ENCODE results near the gene PLEKHG4B. TPM values are rescaled to one million over a fixed set of nuclear protein-coding genes. Genes with fewer than 3 reads are reported as not detected.
"Not testable (repeated sequence)": the region's sequence is repeated elsewhere in the genome, so short reads cannot be mapped to it uniquely, and the experiment has no call there.

PLEKHG4B gene
- polyA plus RNA-seq, 4 donors = 9.1 to 21.6 (median 13.4) TPM

GRCh38 chr5:215256-215655 lies 123.3 kb downstream of the PLEKHG4B start:
- DNase-seq (ENCODE audit: low read depth in 4 of 4, low spot score in 2 of 4) = not testable (repeated sequence)

GRCh38 chr5:216076-216475 lies 124.1 kb downstream of the PLEKHG4B start:
- not testable (repeated sequence) for DNase-seq (ENCODE audit: low read depth in 4 of 4, low spot score in 2 of 4)

DNA sequence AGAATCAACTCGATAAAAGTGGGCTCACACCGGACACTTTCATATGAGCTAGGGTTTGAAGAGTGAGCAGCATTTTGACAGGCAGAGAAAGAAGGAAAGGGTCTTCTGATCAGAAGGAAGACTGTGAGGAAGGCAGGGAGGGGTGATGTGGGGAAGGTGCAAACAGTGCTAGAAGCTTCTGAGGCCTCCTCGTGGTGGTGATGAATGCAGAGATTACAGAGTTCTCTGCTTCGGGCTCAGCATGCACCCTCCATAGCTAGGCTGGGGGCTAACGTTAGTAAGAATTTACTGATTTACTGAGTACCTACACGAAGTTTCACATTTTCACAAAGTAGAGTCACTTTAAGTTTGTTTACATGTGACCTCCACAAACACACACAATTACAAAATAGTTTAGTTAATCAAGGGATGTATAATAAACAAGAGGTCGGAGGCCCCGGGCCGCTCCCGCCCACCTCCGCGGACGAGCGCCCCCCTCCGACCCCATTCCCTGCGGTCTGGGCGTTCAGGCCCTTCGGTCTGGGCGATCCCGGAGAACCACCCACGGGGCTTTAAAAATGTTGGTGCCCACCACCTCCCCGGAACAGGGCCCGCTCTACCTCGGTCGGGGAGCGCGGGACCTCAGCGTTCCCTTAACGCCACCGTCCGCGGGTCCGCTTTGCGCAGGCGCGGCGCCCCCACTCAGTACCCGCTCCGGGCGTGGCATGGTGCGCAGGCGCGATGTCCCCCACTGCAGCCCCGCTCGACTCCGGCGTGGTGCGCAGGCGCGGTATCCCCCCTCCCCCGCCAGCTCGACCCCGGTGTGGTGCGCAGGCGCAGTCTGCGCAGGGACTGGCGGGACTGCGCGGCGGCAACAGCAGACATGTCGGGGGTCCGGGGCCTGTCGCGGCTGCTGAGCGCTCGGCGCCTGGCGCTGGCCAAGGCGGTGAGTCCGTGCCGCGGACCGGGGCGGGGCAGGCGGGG lies 125.8 kb downstream of the PLEKHG4B start, which contains the start of the genes CCDC127 and SDHA:
Gene CCDC127, minus strand, starts transcription at position 660 of the 963 bp plus-strand sequence. CDS start 1,304 bp downstream, outside the sequence.
Gene SDHA, plus strand, starts transcription at position 827 of the 963 bp plus-strand sequence. Its CDS starts 36 bp downstream, at position 863.
- DNase-seq (ENCODE audit: low read depth in 4 of 4, low spot score in 2 of 4) = peak; percentile 82 to 91 (median 89)

DNA sequence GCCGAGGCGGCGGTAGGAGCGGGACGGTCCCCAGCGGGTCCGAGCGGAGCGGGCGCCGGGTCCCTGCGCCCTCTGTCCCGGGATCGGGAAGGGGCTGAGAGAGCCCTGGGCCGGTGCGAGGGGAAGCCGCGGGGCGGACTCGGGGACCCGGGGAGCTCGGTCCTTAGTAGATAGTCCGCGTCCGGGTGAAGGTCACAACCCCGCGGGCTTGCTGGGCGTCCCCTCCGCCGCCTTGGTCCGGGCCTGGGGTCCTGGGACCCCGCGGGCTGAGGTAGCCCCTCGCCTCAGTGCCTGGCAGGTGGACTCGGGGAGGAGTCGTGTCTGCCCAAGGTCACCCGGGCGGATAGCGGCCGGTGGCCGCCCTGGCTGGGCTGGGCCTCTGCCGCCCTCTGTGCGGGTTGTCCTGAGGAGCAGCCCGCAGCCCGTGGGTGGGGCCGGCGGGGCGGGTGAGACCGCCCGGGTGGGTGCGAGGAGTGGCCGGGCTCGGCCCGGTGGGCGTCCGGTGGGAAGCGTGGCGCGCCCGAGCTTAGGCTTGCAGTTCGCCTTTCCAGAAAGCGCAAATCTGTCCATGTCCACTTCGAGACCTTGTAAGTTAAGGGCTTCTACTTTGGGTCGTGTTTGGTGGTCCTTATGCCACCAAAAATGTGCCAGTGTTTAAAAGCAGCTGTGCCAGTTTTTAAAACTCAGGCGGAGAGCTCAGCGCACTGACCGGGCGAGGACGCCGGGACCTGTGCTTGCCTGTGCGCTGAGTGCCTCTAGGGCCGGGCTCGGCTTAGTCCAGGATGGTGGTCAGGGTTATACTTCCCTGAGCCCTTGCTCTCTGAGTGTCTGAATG lies 126.7 kb downstream of the PLEKHG4B start:
- DNase-seq (ENCODE audit: low read depth in 4 of 4, low spot score in 2 of 4) = no peak

DNA sequence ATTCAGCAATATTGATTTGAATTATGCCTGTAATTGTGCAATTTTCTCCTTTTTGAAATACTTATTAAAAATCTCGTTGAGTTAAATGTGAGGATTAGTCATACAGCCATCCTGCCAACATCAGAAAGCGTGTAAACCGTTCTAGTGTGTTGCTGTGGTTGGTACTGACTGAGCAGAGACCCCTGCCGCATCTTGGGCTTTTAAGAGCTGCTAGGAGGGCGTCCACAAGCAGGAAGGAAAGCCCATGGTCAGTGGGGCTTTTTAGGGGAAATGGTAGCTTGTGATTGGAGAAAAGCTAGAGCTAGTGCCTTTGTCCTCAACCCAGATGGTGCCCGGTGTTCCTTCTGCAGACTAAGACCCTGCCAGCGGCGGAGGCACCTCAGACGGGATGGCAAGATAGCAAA lies 127.5 kb downstream of the PLEKHG4B start:
- DNase-seq (ENCODE audit: low read depth in 4 of 4, low spot score in 2 of 4) = no peak

DNA sequence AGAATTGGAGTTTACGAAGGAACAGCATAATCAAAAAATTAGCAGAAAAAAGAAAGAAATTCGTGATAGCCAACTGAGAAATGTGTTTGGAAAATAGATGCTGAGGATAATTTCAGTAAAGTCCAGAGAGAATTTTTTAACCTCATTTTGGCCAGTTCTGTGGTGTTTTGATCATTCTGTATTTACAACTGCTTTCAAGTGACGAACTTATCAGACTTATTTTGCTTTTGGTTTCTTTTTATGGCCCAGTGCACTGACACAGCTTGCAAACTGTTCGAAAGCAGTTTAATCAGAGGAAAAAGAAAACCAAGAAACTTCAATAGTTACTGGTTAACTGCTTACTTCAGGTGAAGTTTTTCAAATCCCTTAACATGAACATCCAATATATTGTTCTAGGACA lies 128.0 kb downstream of the PLEKHG4B start:
- no peak for DNase-seq (ENCODE audit: low read depth in 4 of 4, low spot score in 2 of 4)

DNA sequence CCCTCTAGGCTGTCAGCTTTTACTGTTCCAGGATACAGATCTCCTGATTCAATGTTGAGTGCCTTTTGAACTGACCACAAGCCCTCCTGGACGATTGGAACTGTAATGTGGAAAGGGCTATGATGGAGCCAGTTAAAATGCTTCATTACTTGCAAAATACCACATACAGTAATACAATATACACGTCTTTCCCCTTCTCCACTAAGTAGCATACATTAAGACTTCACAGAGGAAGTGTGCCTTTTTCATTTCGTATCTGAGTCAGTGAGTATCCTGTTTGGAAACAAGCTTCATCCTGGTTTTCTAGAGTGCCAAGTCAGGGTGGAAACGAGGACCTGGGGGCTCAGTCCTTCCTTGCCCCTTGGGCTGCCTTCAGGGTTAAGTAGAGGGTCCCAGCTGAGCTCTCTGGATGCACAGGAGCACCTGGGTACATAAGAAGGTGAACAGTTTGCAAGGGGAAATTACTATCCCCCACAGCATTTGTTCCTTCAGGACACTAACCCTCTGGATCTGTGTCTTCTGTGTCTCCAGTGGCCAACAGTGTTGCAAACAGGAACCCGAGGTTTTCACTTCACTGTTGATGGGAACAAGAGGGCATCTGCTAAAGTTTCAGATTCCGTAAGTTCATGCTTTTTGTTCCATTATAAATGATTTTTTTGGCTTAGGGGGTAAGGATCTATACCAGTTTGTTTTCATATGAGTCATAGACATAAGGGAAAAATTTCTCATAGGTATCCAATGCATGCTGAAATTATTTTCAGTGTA lies 131.2 kb downstream of the PLEKHG4B start:
- not testable (repeated sequence) for DNase-seq (ENCODE audit: low read depth in 4 of 4, low spot score in 2 of 4)

DNA sequence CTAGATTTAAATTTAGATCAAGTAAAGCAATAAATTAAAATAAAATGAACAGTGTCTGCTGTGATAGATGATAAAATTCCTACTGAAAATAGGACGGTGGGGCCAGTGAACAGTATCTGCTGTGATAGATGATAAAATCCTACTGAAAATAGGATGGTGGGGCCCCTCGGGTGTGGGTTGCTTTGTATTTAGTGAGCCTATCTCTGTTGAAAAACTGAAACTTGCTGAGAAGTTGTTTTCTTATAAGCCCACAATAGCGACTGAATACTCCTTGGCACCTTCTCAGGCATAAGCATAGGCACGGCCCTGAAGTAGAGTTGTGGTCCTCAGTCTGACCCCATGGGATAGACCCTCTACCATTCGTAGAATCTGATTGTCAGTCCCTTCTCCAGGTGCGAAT lies 131.8 kb downstream of the PLEKHG4B start:
- DNase-seq (ENCODE audit: low read depth in 4 of 4, low spot score in 2 of 4) = no peak

- no peak for DNase-seq (ENCODE audit: low read depth in 4 of 4, low spot score in 2 of 4)
These were observed 133.4 kb downstream of the PLEKHG4B start for GRCh38 chr5:225334-225733.

GRCh38 chr5:227375-227774 lies 135.4 kb downstream of the PLEKHG4B start:
- not testable (repeated sequence) for DNase-seq (ENCODE audit: low read depth in 4 of 4, low spot score in 2 of 4)

DNA sequence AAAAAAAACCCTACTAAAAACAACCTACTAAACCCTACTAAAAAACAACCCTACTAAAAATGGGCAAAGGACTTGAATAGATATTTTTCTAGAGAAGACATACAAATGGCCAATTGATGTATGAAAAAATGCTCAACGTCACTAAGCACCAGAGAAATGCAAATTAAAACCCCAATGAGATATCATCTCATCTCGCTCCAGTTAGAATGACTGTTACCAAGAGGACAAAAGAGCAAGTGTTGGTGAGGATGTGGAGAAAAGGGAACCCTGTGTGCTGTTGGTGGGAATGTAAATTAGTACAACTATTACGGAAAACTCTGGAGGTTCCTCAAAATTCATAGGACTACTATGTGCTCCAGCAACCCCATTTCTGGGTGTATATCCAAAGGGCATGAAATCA lies 136.9 kb downstream of the PLEKHG4B start:
- DNase-seq (ENCODE audit: low read depth in 4 of 4, low spot score in 2 of 4) = no peak

- DNase-seq (ENCODE audit: low read depth in 4 of 4, low spot score in 2 of 4) = no peak
These were observed 138.7 kb downstream of the PLEKHG4B start for GRCh38 chr5:230711-231110.

DNA sequence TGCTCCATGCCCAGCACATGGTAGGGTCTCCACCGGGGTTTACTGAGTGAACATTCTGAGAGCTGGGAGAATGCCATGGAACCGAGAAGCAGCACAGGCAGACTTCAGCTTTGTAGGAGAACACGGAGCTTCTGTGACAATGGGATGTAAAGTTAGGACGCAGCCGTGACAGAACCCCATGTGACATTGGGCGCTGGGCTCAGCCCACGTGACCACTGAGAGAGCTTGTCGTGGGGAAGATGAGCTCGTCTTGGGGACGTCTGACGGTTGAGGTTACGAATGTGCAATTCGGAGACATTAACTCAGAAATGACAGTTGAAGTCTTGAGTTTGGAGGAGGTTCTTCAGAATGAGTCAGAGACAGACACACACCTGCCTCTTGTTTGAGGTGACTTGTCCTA lies 139.7 kb downstream of the PLEKHG4B start:
- no peak for DNase-seq (ENCODE audit: low read depth in 4 of 4, low spot score in 2 of 4)

GRCh38 chr5:233426-233825 lies 141.5 kb downstream of the PLEKHG4B start:
- DNase-seq (ENCODE audit: low read depth in 4 of 4, low spot score in 2 of 4) = not testable (repeated sequence)

DNA sequence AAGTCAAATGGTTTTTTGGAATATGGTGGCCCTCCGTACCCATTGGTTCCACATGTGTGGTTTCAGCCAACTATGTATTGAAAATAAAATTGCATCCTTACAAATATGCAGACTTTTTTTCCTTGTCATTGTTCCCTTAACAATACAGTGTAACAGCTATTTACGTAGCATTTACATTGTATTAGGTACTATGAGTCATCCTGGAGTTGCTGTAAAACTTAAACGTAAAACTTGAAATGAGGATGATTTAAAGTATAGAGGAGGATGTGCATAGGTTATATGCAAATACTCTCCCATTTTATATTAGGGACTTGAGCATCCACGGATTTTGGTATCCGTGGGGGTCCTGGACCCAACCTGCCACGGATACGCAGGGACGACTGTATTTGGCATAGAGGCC lies 142.5 kb downstream of the PLEKHG4B start:
- DNase-seq (ENCODE audit: low read depth in 4 of 4, low spot score in 2 of 4) = no peak

GRCh38 chr5:235527-235926 lies 143.6 kb downstream of the PLEKHG4B start:
- not testable (repeated sequence) for DNase-seq (ENCODE audit: low read depth in 4 of 4, low spot score in 2 of 4)

DNA sequence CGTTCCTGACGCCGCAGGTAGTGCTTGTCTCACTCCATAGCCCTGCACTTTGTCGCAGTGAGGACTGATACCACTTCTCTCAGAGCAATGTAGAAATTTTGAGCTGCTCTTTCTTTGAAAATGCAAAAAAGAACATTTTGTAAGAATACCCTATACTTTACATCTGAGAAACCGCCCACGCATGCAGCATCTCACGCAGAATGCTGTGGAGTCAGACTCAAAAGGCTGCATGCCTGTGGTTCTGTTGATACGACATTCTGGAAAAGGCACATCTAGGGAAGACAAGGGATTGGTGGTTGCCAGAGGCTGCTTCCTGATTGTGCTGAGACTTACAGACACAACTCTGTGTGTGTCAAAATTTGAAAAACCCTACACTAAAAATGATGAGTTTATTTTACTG lies 146.0 kb downstream of the PLEKHG4B start:
- DNase-seq (ENCODE audit: low read depth in 4 of 4, low spot score in 2 of 4) = not testable (repeated sequence)

Measured in left renal cortex interstitium (tissue), 4 donors.